ENCODE data around the gene NINJ1.

Gene NINJ1

DNA sequence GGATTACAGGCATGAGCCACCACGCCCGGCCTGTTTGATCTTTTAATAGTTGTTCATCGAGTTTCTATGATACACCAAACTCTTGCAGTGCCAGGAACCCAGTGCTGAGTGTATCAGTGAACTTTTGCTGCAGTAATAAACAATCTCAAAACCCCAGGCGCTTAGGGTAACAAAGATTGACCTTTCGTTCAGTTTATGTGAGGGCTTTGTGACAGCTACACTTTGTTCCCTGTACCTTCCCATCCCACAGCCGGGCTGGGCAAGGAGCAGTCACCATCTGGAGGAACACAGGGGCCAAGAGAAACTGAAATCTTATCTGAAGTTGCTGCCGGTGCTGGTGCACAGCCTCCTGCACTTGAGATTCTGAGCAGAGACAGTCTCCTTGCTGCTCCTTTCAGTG is 32.6 kb upstream of the NINJ1 start:
- Histone ChIP-seq H3K9ac (ENCODE audit: low read length) (no peak overlapping the region), H2AFZ (ENCODE audit: insufficient read depth, low read length, poor library complexity) (no peak overlapping the region), H4K12ac (ENCODE audit: low read depth, low read length) (no peak overlapping the region), H2BK12ac (ENCODE audit: low read length) (peak overlapping the region; percentile 17), H3K4ac (ENCODE audit: low read depth, low read length) (no peak overlapping the region), H3K27me3 (ENCODE audit: insufficient read depth, low read length) (no peaks in the 10 kb centered on the region), H3K36me3 (ENCODE audit: control insufficient read depth in 1 of 2, insufficient read depth in 2 of 2, low read length in 2 of 2) (no peaks in the 10 kb centered on the region), H3K4me3 (ENCODE audit: low read depth, low read length) (no peak overlapping the region), H3K23ac (ENCODE audit: low read length) (no peak overlapping the region), H3K79me1 (ENCODE audit: low read length) (peaks cover 3% of the 10 kb centered on the region), H3K4me2 (ENCODE audit: low read length) (no peak overlapping the region), H3K14ac (ENCODE audit: low read length) (no peak overlapping the region), H2BK5ac (ENCODE audit: low read depth, low read length, poor library complexity) (peak overlapping the region; percentile 61), H4K8ac (ENCODE audit: low read depth, low read length) (no peak overlapping the region), H3K4me1 (ENCODE audit: control insufficient read depth in 1 of 2, insufficient read depth in 2 of 2, low read length in 2 of 2) (peaks cover 5 to 7% of the 10 kb centered on the region in 2 experiments), H2BK120ac (ENCODE audit: insufficient read depth, low read length, poor library complexity) (peak overlapping the region; percentile 28), H2AK5ac (ENCODE audit: low read length) (no peak overlapping the region), H4K91ac (ENCODE audit: low read depth, low read length) (no peak overlapping the region), H3K9me3 (ENCODE audit: insufficient read depth, low read depth, low read length) (no peaks in the 10 kb centered on the region), H3K27ac (ENCODE audit: low read depth, low read length) (peak overlapping the region; percentile 27), H3K79me2 (ENCODE audit: control insufficient read depth, insufficient read depth, low read length, poor library complexity) (no peaks in the 10 kb centered on the region), H3K18ac (ENCODE audit: low read length) (no peak overlapping the region)
- no CpG with 5 or more reads among the region's 7 CpGs for WGBS (ENCODE audit: extremely low coverage, insufficient coverage, insufficient read length)
- DNase-seq = peak in 1 of 2 donors; percentile 23

DNA sequence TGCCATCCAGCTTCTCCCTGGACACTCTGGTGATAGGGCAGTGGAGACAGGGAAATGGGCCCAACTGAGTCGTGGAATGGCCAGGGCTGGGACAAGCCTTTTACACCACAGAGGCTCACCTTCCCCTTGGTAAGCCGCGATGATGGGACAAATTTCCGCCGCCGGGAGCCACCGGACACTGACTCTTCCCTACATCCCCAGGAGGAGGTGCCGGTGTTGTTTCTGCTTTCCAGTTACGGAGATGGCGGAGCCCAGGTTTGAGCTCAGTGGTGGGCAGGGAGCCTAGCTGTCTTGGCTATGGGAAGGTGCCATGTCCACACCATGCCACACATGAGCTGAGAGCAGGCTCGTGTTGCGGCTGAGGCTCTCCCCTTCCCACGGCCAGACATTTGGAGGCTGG is 30.0 kb upstream of the NINJ1 start:
- Histone ChIP-seq H2AFZ (ENCODE audit: insufficient read depth, low read length, poor library complexity) (no peak overlapping the region), H3K27ac (ENCODE audit: low read depth, low read length) (no peak overlapping the region), H3K79me2 (ENCODE audit: control insufficient read depth, insufficient read depth, low read length, poor library complexity) (no peaks in the 10 kb centered on the region), H2BK12ac (ENCODE audit: low read length) (no peak overlapping the region), H4K91ac (ENCODE audit: low read depth, low read length) (no peak overlapping the region), H2BK120ac (ENCODE audit: insufficient read depth, low read length, poor library complexity) (no peak overlapping the region), H3K9me3 (ENCODE audit: insufficient read depth, low read depth, low read length) (no peaks in the 10 kb centered on the region), H3K23ac (ENCODE audit: low read length) (no peak overlapping the region), H3K4me3 (ENCODE audit: low read depth, low read length) (no peak overlapping the region), H2AK5ac (ENCODE audit: low read length) (no peak overlapping the region), H3K18ac (ENCODE audit: low read length) (no peak overlapping the region), H2BK5ac (ENCODE audit: low read depth, low read length, poor library complexity) (no peak overlapping the region), H3K4ac (ENCODE audit: low read depth, low read length) (no peak overlapping the region), H3K79me1 (ENCODE audit: low read length) (peaks cover 3% of the 10 kb centered on the region), H3K27me3 (ENCODE audit: insufficient read depth, low read length) (no peaks in the 10 kb centered on the region), H3K14ac (ENCODE audit: low read length) (no peak overlapping the region), H4K12ac (ENCODE audit: low read depth, low read length) (no peak overlapping the region), H3K36me3 (ENCODE audit: control insufficient read depth in 1 of 2, insufficient read depth in 2 of 2, low read length in 2 of 2) (no peaks in the 10 kb centered on the region), H4K8ac (ENCODE audit: low read depth, low read length) (no peak overlapping the region), H3K9ac (ENCODE audit: low read length) (no peak overlapping the region), H3K4me1 (ENCODE audit: control insufficient read depth in 1 of 2, insufficient read depth in 2 of 2, low read length in 2 of 2) (peaks cover 0 to 3% of the 10 kb centered on the region in 2 experiments), H3K4me2 (ENCODE audit: low read length) (no peak overlapping the region)
- no peak for DNase-seq
- WGBS (ENCODE audit: extremely low coverage, insufficient coverage, insufficient read length) = no CpG with 5 or more reads among the region's 13 CpGs

DNA sequence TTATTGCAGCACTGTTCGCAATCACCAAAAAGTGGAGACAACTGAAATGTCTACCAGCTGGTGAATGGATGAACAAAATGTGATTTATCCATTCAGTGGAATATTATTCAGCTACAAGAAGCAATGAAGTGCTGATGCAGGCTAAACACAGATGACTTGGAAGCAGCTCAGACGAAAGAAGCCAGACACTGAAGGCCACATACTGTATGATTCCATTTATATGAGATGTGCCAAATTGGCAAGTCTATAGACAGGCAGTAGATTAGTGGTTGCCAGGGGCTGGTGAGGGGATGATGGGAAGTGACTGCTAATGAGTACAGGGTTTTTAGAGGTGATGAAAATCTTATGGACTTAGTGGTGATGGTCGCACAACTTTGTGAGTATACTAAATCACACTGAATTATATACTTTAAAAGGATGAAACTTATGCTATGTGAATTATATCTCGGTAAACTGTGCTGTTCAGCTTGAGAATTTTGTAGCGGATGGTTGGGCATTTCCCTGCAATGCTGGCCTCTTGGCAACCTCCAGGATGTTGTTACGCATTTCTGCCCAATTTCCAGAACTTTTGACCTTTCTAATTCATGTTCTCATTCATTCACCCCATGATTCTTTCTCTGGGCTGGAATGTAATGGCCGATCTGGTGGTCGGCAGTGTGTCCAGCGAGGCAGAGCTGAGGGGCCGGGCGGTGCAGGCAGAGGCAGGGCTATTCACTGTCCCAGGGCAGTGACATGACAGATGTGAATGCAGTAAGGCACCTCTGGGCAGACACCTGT is 27.9 kb upstream of the NINJ1 start:
- Histone ChIP-seq H3K27me3 (ENCODE audit: insufficient read depth, low read length) (no peaks in the 10 kb centered on the region), H3K4me1 (ENCODE audit: control insufficient read depth in 1 of 2, insufficient read depth in 2 of 2, low read length in 2 of 2) (peaks cover 0 to 3% of the 10 kb centered on the region in 2 experiments), H4K8ac (ENCODE audit: low read depth, low read length) (no peak overlapping the region), H3K36me3 (ENCODE audit: control insufficient read depth in 1 of 2, insufficient read depth in 2 of 2, low read length in 2 of 2) (no peaks in the 10 kb centered on the region), H3K4me2 (ENCODE audit: low read length) (no peak overlapping the region), H2AFZ (ENCODE audit: insufficient read depth, low read length, poor library complexity) (no peak overlapping the region), H3K18ac (ENCODE audit: low read length) (no peak overlapping the region), H2BK5ac (ENCODE audit: low read depth, low read length, poor library complexity) (no peak overlapping the region), H4K91ac (ENCODE audit: low read depth, low read length) (no peak overlapping the region), H3K79me1 (ENCODE audit: low read length) (peaks cover 2% of the 10 kb centered on the region), H3K9me3 (ENCODE audit: insufficient read depth, low read depth, low read length) (no peaks in the 10 kb centered on the region), H4K12ac (ENCODE audit: low read depth, low read length) (no peak overlapping the region), H3K27ac (ENCODE audit: low read depth, low read length) (no peak overlapping the region), H2AK5ac (ENCODE audit: low read length) (no peak overlapping the region), H3K4me3 (ENCODE audit: low read depth, low read length) (no peak overlapping the region), H3K14ac (ENCODE audit: low read length) (no peak overlapping the region), H3K4ac (ENCODE audit: low read depth, low read length) (no peak overlapping the region), H3K9ac (ENCODE audit: low read length) (no peak overlapping the region), H2BK12ac (ENCODE audit: low read length) (no peak overlapping the region), H2BK120ac (ENCODE audit: insufficient read depth, low read length, poor library complexity) (no peak overlapping the region), H3K23ac (ENCODE audit: low read length) (no peak overlapping the region), H3K79me2 (ENCODE audit: control insufficient read depth, insufficient read depth, low read length, poor library complexity) (no peaks in the 10 kb centered on the region)
- no peak for DNase-seq
- WGBS (ENCODE audit: extremely low coverage, insufficient coverage, insufficient read length) = no CpG with 5 or more reads among the region's 11 CpGs

DNA sequence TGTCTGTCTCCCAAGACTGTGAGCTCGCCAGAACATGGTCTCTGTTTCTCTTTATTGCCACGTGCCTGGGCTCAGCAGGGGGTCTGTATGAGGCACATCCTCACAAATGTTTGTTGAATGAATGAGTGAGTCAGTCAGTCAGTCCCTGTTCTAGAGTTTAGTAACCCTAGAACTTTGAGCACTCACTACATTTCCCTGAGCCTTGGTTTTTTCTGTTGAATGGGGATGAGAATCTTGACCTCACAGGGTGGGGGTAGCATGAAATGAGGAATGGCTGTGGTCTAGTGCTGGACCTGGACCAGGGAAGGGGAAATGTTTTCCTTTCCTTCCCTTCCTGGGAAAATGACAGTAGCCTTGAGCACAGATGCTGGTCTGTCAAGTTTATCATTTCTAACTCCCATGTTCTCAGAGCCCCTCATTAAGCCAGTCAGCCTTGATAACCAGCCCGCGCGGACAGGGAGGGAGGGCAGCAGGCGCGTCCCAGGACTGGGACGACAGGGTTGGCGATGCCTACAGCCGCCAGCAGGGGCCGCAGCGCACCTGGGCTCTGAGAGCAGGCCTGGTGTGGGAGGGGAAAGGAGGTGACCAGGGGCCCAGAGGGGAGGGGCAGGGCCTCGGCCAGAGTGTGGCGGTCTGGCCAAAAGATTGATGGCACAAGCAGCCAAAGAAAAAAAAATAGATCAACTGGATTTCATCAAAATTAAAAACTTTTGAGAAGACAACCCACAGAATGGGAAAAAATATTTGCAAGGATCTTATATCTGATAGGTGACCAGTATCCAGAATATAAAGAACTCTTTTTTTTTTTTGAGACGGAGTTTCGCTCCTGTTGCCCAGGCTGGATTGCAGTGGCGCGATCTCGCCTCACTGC is 25.8 kb upstream of the NINJ1 start:
- H3K36me3 ChIP-seq (ENCODE audit: control insufficient read depth in 1 of 2, insufficient read depth in 2 of 2, low read length in 2 of 2) = no peaks in the 10 kb centered on the region
- DNase-seq = peak; percentile 83 to 92
- H3K14ac ChIP-seq (ENCODE audit: low read length) = no peak overlapping the region
- no peaks in the 10 kb centered on the region for H3K79me2 ChIP-seq (ENCODE audit: control insufficient read depth, insufficient read depth, low read length, poor library complexity)
- H4K12ac ChIP-seq (ENCODE audit: low read depth, low read length) = no peak overlapping the region
- no peak overlapping the region for H2AK5ac ChIP-seq (ENCODE audit: low read length)
- no peak overlapping the region for H2BK120ac ChIP-seq (ENCODE audit: insufficient read depth, low read length, poor library complexity)
- peaks cover 5% of the 10 kb centered on the region for H3K9me3 ChIP-seq (ENCODE audit: insufficient read depth, low read depth, low read length)
- H4K8ac ChIP-seq (ENCODE audit: low read depth, low read length) = no peak overlapping the region
- H3K18ac ChIP-seq (ENCODE audit: low read length) = no peak overlapping the region
- no peak overlapping the region for H3K4me3 ChIP-seq (ENCODE audit: low read depth, low read length)
- no peaks in the 10 kb centered on the region for H3K27me3 ChIP-seq (ENCODE audit: insufficient read depth, low read length)
- no peak overlapping the region for H2BK5ac ChIP-seq (ENCODE audit: low read depth, low read length, poor library complexity)
- no peak overlapping the region for H3K23ac ChIP-seq (ENCODE audit: low read length)
- no peak overlapping the region for H3K27ac ChIP-seq (ENCODE audit: low read depth, low read length)
- no peak overlapping the region for H3K4me2 ChIP-seq (ENCODE audit: low read length)
- H3K4me1 ChIP-seq (ENCODE audit: control insufficient read depth in 1 of 2, insufficient read depth in 2 of 2, low read length in 2 of 2) = no peaks in the 10 kb centered on the region
- H2AFZ ChIP-seq (ENCODE audit: insufficient read depth, low read length, poor library complexity) = no peak overlapping the region
- WGBS (ENCODE audit: extremely low coverage, insufficient coverage, insufficient read length) = no CpG with 5 or more reads among the region's 19 CpGs
- no peak overlapping the region for H2BK12ac ChIP-seq (ENCODE audit: low read length)
- no peaks in the 10 kb centered on the region for H3K79me1 ChIP-seq (ENCODE audit: low read length)
- no peak overlapping the region for H3K4ac ChIP-seq (ENCODE audit: low read depth, low read length)
- no peak overlapping the region for H4K91ac ChIP-seq (ENCODE audit: low read depth, low read length)
- no peak overlapping the region for H3K9ac ChIP-seq (ENCODE audit: low read length)
